Esophagus squamous epithelium (tissue), 4 donors: Measurements from ENCODE around the gene CD99L2.

Experiments
- CTCF ChIP-seq, 6 experiments: fragments of 450-650 bp in 4 of 6; fragments of 200-600 bp in 2 of 6; sonication (generic) in 2 of 6; IDR thresholded peaks; one replicate each; pipeline ENCODE4 v1.5.1; 2016 to 2019; ENCODE audit warnings: antibody characterized with exemption in 6 of 6, mild to moderate bottlenecking in 4 of 6, moderate library complexity in 4 of 6
- POLR2A ChIP-seq, 4 donors: fragments of 450-650 bp; IDR thresholded peaks; one replicate each; pipeline ENCODE4 v1.6.1; 2017; ENCODE audit warnings: antibody characterized with exemption in 4 of 4, mild to moderate bottlenecking in 4 of 4, moderate library complexity in 3 of 4

GRCh38 chrX:150730719-150731118 lies 167.7 kb downstream of the CD99L2 start:
- TF ChIP-seq CTCF (IDR thresholded peaks at IDR 0.05) (no peak), POLR2A (IDR thresholded peaks at IDR 0.05) (no peak)
